Stimulated activated CD8-positive, alpha-beta memory T cell treated with anti-CD3 and anti-CD28 coated beads, Interleukin-15, amount 100 ng/mL, for 24 hours (primary cell): ENCODE results near the gene MLYCD.

Experiments
- DNase-seq: peaks from one replicate; pipeline ENCODE4 v3.0.0-alpha.2; 2020; ENCODE audit warnings: low read depth

Gene MLYCD

DNA sequence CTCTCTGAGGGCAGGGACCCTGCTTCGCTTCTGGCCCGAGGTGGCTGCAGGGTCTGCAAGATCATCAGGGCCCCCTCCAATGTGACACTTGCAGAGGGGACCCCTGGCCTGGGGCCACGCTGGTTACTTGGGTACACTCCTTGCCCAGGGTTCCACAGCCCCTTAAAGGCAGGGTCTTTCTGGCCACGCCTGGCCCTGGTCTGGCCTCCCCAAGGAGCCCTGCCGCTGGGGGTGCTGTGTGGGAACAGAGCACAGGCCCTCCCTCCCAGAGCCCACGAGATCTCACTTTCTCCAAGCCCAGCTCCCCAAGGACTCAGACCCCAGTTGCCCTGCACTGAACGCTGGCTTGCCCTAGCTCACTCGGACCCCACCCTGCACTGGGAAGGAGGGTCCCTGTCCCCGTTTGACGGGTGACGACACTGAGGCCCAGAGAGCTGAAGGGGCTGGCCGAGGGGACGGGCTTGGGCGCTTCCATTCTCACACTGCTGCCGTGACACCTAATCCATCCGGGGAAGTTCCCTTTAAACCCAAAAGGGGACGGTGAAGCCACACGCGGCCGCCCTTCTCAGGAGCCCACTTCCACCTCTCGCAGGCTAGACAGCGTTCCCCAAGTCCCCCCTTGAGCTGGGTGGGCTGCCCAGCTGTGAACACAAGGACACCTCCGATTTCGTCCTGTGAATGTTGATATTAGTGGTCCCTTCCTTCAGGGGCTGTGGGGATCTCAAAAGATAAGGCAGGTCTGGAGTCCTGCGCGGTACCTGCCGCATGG, 27.2 kb downstream of the MLYCD start:
- no peak for DNase-seq

DNA sequence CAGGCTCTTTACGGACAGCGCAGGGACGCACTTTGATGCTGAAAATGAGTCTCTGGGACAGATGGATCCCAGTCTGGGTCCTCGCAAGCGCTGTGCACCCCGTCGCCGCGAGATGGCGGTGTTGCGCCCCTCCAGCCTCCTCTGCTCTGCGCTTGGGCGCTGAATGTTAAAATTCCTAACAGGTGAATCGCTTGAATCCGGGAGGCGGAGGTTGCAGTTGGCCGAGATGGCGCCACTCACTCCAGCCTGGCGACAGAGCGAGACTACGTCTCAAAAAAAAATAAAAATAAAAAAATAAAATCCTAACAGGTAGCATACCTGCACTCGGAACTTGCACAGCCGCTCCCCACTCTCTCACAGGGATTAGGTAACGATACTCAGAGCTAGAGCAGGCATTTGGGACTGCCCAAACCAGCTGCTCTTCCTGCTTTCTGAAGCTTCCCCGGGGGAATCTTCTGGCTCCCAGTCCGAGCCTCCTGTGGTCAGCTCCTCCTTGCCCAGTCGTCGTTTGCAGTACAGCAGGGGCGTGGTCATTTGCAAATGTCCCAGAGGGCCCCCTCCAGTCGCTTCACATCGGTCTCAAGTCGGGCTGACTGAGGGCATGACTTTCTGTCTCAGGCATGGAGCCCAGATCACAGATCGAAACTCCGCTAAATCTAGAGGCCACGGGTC, 27.9 kb downstream of the MLYCD start:
- peak; percentile 43 for DNase-seq

DNA sequence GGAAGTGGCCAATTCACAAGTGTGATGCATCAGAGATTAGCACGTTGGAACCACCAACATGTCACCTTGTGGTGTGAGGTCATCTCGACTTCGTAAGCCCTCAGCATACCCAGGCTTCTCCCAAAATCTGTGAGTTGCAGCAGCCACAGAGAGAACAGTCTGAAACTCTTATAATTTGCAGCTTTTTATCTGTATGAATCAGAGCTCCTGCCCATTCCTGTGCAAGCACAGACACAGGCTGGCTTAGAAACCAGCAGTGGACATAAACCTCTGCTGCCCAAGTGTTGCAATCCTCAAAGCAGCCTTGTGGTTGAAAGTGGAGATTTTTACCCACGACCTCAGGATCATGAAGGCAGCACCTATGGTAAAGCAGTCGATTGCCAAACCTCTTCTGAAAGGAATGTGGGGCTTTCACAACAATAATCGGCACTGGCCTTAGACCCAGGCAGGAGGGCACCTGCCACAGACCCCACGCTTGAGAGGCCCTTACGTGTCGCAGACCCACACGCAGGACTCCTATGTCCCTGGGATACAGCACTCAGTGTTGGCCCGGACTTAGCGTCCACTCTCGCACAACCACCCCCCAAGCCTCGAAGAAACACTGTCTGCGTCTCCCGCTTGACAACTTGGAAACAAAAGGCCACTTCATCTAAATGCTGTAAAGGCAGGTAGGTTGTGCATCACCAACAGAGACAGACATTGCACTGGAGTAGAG, 29.6 kb downstream of the MLYCD start:
- DNase-seq, result no peak

DNA sequence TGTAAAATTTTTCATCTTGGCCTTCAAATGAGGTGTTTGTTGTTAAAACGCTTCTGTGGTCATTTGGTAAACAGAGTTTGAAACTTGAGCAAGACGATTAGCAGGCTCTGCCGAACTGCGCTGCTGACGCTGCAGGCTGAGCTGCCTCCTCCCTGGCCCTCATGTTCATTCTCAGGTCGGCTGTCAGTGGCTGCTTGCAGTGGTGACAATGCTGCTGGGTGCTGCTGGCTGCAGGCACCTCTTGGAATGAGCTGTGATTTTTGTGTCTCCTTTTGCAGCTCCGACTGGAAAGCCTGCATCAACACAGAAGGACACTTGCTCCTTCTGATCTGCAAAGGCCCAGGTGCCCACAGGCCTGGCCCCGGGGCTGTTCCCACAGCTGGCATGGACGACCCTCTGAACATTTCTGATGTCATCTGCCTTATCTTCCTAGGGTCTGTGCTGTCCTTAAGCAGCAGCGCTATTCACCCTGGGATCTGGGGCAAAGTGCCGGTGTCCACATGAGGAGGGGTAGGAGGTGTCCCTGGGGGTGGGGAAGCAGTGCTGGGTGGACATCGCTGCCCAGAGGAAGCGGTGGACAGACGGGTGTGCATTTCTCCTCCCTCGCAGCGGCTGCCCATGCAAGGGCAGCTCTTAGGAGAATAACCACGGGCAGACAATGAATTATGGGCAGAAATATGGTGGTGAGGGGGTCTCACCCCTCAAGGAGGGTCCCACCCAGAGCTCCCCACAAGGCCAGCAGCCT, 31.1 kb downstream of the MLYCD start:
- no peak for DNase-seq

DNA sequence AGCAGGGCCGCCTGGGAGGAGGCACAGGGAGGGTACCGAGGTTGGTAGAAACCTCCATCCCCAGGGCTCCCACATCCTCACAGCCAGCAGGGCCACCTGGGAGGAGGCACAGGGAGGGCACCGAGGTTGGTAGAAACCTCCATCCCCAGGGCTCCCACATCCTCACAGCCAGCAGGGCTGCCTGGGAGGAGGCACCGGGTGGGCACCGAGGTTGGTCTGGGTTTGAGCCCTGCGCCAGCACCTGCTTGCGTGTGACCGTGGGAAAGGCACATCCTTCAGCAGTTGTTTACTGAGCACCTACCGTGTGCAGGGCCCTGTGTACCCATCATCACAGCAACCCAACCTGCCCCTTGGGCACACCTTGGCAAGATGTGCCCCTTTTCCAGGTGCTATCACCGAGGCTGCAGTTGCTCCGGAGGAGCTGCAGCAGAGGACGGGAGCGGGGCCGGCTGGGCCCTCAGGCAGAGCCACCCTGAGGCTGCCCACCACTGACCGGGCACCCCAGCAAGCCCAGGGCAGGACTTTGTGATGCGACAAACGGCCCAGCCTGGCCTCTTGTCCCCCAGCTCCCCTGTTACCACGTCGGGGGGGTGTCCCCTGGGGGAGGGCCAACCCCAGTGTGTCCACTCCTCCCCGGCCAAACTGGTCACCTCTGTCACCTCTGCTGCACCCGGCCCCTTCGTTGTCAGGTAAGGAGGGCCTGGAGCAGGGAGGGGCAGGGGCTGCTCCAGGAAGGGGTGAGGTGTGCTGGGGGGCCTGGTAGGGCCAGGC, 32.0 kb downstream of the MLYCD start:
- DNase-seq, result no peak

DNA sequence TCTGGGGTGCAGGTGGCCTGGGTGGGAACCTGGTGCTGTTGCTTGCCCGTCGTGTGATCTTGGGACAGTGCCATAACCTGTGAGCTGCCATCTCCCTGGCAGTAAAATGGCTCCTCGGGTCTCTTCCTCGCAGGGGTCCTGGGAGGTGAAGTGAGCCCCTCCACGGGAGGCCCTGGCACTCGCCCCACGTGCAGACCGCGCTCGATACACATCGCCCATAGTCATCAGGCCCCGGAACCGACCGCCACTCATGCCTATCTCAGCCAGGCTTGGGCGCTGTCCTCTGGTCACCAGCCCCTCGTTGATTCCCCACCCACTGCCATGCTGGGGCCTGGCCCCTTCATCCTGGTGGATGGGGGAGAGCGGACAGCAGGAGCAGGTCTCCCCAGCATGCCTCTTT, 32.6 kb downstream of the MLYCD start:
- DNase-seq, result no peak

DNA sequence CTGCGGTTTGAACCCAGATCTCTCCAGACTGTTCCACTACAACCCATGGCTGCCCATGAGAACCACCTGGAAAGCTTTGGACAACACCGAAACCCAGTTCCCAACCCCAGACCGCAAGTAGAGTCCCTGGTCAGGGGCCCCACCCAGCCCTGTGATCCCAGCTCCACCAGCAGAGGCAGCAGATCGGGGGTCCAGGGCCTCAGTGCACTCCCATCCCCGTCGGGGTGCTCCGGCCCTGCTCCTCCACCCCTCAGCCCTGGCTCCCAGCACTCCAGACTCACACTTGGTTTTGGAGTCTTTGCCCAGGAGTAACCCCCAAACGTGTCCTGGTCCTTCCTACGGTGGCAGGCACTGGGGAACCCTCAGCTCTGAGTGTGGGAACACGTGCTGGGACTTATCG, 33.4 kb downstream of the MLYCD start:
- DNase-seq, result no peak

DNA sequence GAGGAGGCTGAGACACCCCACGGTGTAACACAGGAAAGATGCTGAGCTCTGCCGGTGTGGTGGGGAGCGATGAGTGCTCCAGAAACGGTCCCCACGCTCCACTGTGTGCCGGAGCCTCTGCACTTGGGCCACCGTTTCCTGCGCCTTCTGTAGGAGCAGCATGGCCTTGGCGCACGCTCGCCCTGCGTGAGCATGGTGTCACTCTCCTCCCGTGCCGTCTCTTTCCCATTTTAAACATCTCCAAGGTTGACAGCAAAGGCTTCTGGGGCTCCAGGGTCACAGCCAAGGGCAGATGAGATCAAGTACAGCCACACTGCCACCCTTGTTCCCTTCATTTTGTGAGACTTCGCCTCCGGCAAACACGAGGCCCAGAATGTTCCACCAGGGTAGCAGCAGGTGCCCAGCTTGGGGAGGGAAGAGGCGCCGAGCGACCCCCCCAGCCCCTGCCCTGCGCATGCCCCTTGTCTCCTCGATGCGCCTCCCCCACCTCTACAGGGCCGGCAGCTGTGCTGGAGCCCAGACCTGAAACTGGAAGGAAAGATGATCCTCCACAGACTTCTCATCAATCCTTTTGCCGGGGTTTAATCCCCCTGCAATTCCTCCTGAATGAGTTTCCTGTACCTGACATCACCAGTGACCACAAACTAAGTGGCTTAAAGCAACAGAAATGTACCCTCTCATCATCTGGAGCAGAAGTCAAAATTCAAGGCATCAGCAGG, 34.2 kb downstream of the MLYCD start:
- no peak for DNase-seq

DNA sequence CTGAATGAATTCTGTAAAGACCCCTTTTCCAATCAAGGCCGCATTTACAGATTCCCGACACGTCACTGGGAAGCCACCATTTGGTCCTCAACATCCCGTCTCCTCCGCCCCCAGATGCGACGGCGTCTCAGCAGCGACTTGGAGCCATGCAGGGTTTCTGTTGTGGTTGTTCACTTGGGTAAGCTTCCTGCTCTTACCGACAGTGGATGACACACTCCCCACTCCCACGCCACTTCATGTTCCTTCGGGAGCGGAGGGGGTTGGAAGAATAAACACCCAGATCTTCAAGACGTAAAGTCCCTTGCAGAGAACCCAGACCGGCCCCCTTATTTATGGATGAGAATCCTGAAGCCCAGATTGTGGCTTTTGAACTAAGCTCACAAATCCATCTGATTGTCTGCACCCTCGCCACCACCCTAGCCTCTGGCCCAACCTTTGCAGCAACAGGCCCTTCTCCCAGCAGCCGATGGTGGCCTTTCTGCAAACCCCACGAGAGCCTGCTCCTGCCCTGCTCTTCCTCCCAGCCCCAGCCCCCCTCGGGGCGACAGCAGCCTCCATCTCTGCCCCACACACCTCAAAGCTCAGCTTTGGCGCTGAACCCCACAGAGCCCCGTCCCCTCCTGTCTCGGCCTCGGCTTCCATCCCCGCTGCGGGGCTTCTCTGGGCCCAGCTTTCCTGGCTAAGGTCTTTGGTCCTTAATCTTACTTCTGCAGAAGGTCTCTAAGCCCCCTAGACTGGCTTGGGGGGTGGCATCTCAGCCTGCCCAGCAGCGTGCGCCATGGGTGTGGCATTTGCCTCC, 35.2 kb downstream of the MLYCD start:
- no peak for DNase-seq

DNA sequence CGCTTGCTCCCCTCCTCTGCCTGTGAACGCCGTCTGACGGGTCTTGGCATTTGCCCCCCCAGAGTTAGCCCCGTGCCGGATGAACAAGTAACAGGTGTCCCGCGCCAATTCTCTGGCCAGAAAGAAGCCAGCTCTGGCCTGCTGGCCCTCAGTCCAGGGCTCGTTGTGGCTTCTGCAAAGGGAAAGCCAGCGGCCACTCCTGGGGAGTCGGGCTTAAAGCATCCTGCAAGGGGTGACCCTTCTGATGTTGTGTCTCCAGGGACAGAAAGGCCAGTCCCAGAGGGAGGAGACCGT, 35.7 kb downstream of the MLYCD start:
- DNase-seq, result no peak

DNA sequence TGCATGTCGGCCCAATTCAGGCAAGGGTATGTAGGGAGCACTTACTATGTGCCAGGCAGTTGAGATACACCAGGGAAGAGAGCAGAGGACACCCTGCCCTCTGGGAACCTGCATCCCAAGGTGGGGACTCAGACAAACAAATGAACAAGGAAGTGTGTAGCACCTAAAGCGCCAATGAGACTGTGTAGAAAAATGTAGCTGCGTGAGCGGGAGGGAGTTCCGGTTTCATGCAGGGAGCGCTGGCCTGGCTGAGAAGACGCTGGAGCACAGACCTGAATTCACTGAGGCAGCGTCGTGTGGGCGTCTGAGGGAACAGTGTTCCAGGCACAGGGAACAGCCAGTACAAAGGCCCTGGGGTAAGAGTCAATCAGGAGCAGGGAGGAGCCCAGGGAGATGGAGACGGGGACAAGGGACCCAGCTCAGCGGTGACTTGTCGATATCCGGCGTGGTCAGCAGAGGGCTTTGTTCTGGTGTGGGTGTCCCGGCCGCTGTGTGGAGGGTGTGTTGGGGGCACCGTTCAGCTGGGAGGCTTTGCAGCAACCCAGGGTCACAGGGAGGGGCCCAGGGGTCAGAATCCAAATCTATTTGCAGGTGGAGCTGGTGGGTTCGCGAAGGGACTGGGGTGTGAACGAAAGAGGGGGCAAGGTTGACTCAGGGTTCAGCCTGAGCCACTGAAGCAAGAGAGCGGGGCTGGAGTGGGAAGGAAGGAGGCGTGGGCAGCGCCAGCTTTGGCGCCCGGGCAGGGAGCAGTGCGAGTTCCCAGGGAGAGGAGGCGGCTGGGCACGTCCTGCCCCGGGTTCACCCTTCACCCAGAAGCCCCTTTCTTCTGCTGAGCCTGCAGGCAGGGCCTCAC, 36.3 kb downstream of the MLYCD start:
- DNase-seq, result no peak

DNA sequence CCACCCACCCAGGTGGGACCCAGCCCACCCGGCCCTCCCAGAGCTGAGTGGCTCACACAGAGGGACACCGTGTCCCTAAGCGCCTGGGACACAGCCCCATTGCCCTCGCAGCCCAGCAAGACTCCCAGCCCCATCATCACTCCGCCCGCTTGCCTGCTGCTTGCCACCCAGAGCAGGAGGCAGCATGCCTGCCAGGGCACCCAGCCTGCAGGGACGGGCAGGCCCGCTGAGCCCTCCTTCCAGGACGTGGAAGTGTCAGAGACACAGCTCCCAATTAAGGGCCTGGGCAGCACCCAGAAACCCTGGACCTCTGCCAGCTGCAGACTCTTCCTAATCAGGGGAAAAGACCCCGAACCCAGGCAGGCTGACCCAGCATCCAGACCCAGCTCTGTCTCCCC, 36.9 kb downstream of the MLYCD start:
- DNase-seq, result no peak

DNA sequence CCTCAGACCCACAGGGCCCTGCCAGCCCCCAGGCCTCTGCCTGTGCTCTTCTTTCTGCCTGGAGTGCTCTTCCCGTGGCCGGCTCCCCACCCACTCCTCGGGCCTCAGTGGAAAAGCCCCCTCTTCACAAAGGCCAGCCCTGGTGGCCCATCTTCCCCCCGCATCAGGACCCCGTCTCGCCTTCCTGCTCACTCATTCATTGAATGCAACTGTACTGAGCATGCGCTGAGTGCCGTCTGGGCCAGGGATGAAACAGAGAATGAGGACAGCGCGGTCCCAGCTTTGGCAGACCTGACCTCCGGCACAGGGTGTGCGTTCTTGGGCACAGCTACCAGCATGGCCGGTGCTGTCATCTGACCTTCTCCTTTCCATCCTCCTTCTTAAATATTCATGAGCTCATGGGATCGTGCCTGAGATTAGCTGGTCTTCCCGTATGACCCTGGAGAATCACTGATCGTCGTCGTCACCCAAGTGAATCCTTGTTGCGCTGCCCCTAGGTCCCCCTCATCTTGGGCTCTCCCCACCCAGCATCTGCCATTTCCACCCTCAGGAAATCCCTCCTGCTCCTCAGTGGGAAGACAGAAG, 37.8 kb downstream of the MLYCD start:
- DNase-seq, result no peak

DNA sequence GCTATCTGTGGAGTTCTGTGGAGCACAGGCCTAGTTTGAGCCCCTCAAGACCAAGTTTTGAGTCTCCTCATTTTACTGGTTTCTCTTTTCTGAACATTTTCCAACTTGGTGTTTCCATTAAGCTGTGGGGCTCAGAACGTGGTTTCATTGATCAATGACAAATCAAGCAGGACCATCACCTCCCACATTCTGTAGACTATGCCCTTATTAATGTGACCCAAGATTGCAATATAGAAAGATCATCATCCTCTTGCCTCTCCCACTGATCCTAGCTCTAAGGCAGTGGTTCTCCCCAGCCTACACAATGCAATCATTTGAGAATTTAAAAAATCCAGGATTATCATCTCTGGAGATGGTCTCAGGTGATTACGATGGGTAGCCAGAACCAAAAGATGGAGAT, 38.4 kb downstream of the MLYCD start:
- no peak for DNase-seq

DNA sequence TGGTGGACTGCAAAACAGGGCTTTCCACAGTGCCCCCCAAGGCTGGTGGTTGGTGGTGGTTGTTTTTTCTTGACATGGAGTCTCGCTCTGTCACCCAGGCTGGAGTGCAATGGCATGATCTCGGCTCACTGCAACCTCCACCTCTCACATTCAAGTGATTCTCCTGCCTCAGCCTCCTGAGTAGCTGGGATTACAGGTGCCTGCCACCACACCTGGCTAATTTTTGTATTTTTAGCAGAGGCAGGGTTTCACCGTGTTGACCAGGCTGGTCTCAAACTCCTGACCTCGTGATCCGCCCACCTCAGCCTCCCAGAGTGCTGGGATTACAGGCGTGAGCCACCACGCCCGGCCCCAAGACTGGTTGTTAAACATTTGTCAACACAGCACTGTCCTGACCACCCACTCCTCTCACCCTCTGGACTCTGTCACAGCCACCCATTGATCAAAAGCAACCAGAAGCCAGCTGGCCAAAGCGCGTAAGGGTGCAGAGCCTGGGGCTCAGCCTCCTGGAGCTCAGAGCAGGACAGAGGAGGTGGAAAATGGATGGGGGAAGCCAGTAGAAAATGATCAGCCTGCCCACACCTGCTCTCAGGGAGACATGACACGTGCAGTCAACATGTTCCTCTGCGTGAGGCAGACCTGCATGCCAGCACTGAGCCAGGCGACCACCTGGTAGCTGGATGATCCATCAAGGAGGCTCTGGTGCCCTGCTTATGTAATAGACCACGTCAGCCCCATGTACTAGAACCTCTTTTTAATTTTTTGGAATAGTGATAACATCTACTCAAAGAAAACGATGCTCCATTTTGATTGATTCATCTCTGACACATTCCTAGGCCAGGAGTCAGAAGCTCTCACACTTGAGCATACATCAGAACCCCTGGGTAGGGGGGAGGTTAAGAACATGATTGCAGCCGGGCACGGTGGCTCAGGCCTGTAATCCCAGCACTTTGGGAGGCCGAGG, 39.3 kb downstream of the MLYCD start:
- DNase-seq, result no peak

DNA sequence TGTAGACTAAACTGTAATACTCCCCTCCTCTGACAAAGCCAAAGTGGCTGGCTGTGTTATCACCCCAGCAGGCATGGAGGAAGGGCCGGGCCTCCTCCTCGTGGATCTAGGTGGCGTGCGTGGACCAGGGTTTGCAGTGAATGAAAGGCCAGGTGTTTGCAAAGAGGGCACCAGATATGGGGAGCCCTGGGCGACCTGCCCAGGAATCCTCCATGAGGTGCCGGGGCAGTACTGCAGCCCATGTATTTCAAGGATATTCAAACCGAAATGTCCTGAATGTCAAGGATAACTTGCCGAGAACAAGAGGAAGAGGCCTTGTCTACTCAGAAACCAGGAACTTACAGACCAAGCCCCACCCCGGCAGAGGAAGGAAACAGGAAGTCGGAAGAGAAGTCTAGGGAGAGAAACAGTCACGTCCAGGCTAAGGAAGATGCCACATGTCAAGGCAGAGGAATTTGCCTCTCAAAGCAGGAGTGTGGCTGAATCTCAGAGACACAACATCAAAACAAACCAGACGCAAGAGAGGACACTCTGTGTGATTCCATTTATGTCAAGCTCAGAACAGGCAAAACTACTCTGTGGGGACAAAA, 40.4 kb downstream of the MLYCD start:
- no peak for DNase-seq

DNA sequence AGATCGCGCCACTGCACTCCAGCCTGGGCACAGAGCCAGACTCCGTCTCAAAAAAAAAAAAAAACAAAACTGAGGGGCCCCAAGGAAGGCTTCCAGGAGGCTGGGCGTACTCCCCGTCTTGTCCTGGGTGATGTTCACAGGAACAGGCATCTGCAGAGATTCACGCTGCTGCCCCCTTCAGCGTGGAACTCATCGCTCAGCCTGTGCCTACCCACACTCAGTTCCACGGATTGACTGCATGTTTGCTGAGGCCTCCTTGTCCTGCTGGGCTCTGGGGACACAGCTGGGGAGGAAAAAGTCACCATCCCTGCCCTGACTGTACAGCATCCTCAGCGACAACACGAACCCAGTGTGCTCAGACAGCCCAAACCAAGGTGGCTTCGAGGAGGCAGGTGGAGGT, 41.2 kb downstream of the MLYCD start:
- no peak for DNase-seq
